Activated naive CD8-positive, alpha-beta T cell treated with anti-CD3 and anti-CD28 coated beads, Interleukin-2, amount 50 U/mL, for 24 hours (primary cell): ENCODE measurements around the gene DIO1.
A peak's percentile ranks its signal among the peaks of the same experiment; 100 is the strongest.

Source experiments
- ATAC-seq: fragments of 150-1000 bp; cut with Tn5 transposase; one replicate; pipeline ENCODE4 v1.10.0; 2021
- DNase-seq: peaks from one replicate; pipeline ENCODE4 v3.0.0; 2021
- H3K27ac Mint-ChIP-seq: one replicate; pipeline ENCODE4 v1.8.0; 2021; ENCODE audit warnings: mild to moderate bottlenecking, mixed read lengths
- H3K27me3 Mint-ChIP-seq: one replicate; pipeline ENCODE4 v1.8.0; 2021; ENCODE audit warnings: mixed read lengths
- H3K36me3 Mint-ChIP-seq: one replicate; pipeline ENCODE4 v1.8.0; 2021; ENCODE audit warnings: low read depth, mixed read lengths
- H3K4me1 Mint-ChIP-seq: one replicate; pipeline ENCODE4 v1.8.0; 2021; ENCODE audit warnings: mixed read lengths
- H3K4me3 Mint-ChIP-seq: one replicate; pipeline ENCODE4 v1.8.0; 2021; ENCODE audit warnings: mild to moderate bottlenecking, moderate library complexity, mixed read lengths
- H3K9me3 Mint-ChIP-seq: one replicate; pipeline ENCODE4 v1.8.0; 2021; ENCODE audit warnings: mixed read lengths

DIO1 gene

DNA sequence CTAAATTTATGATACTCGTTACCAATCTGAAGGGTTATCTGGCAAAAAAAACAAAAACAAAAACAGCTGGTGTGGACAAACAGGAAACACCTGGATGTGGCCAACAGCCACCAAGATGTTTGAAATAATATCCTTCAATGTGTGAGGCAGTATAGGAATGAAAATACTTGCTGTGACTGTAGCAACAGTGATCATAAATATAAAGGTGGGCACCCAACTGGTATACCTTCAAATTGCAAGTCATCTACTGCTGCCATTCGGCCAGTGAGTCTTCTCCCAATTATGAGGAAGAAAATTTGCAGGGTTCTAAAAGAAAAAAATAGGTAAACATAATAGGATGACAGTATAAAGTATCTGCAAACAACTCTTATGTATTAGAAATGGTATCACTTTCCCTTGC is 5.3 kb upstream of the DIO1 start:
- DNase-seq (no peak), ATAC-seq (no peak)
- Mint-ChIP-seq H3K36me3 (peaks cover 3% of the 10 kb centered on the region), H3K4me3 (peak overlapping the region; percentile 96), H3K27me3 (no peaks in the 10 kb centered on the region), H3K4me1 (peaks cover 39% of the 10 kb centered on the region), H3K27ac (peak overlapping the region; percentile 97), H3K9me3 (no peaks in the 10 kb centered on the region)

DNA sequence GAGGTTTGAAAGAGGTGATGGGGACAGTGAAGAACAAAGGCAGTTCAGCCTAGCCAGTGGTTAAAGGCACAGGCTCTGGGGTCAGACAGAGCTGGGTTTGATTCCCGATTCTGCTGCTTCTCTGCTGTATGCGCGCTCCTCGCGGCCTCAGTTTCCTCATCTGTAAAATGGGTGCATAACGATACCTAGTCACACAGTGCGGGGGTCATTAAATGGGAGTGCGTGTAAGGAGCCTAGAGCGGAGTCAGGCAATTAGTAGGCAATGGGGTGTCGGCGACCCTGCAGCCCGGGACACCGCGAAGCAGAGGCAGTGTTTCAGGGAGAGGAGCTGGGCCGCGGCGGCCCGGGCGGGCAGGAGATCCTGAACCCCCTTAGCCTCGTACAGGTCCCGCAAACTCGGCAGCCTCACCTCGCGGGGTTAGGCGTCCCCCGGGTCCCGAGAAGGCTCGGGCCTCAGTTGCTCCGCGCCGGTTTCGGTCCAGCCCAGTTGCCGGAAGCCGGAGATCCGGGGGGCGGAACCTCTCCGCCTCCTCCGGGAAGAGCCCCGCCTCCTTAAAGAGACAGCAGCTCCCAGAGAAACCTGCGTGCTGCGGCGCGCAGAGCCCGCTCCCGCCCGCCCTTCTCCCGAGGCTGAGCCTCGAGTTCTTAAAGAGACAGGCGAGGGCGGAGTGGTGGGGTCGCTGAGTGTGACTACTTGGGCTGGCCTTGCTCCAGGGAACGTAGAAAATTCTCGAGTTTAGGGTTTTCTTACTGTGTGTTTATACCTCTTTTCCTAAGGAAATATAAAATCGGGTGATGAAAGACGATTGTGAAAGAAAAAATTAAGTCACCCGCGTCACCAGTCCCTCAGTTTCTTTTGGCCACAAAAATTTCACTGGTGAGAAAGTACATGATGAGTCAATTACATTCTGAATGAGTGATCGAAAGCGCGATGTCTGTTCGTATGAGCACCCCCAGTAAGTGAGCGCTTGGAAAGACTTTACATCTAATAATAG is 4.4 kb upstream of the DIO1 start, which contains the start of gene YIPF1:
Gene YIPF1, minus strand, starts transcription at position 494 of the 995 bp plus-strand sequence. CDS start 860 bp downstream, outside the sequence.
- Mint-ChIP-seq H3K4me1 (peaks cover 43% of the 10 kb centered on the region), H3K27me3 (no peaks in the 10 kb centered on the region), H3K9me3 (no peaks in the 10 kb centered on the region), H3K27ac (peak within 1 kb of the TSS; percentile 97), H3K36me3 (peaks cover 3% of the 10 kb centered on the region), H3K4me3 (peak within 1 kb of the TSS; percentile 96)
- ATAC-seq (peak; percentile 89), DNase-seq (peak; percentile 85)

DNA sequence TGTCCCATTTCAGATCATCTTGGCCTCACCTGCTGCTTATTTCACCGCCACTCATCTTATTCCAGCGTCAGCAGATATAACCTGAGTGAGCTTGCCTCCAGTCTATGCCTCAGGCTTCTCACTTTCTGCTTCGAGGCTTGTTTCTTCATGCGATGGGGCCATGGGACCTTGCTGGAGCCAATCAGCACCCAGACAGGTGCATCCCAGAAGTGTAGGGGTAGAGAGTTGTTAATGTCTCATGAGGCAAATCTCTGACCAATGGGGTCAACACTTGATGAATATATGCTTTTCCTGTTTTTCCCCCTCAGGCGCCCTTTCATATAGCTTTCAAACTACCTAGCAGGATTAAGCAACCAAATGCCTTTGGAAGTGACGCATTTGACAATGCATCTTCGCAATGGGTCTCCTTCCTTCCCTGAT is 3.5 kb upstream of the DIO1 start:
- Mint-ChIP-seq H3K4me3 (peak overlapping the region; percentile 96), H3K27me3 (peaks cover 3% of the 10 kb centered on the region), H3K9me3 (no peaks in the 10 kb centered on the region), H3K36me3 (peaks cover 3% of the 10 kb centered on the region), H3K4me1 (peaks cover 43% of the 10 kb centered on the region), H3K27ac (peak overlapping the region; percentile 97)
- ATAC-seq (no peak), DNase-seq (peak; percentile 20)

DNA sequence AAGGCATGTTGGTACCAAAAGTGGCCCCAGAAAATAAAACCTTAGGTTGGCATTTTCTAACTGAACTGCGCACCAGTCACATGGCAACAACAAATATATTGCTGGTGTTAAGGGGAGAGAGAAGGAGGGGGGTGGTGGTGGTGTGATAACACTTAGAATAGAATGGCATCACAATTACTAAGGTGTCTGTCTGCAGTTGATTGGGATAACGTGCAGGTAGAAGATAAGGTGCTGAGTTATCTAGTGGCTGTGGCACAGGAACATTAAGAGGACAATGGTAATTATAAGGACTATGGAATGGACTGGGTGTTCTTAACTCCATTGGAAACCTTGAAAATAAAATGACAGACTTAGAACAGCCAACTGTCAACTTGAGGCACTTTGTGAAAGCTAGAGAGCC is 3.0 kb upstream of the DIO1 start:
- no peak for ATAC-seq
- peak overlapping the region; percentile 96 for H3K4me3 Mint-ChIP-seq

DNA sequence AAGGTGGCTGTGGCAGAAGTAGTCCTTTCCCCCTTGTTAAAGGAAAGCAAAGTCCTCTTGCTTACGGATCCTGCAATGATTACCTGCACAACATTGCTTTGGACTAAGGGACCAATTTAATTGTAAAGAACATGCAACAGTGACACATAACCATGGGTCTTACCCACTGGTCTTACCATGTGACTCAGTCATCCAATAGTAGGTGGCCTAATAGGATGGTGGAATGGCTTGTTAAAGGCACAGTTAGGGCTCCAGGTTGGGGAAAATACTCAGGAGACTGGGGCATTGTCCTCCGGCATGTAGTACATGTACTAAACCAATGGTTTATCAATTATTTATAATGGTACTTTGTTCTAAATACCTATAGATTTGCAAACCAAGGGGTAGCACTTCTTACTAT is 2.3 kb upstream of the DIO1 start:
- Mint-ChIP-seq H3K4me1 (peaks cover 43% of the 10 kb centered on the region), H3K27ac (no peak overlapping the region), H3K9me3 (no peaks in the 10 kb centered on the region), H3K36me3 (peaks cover 3% of the 10 kb centered on the region), H3K4me3 (no peak overlapping the region), H3K27me3 (peaks cover 7% of the 10 kb centered on the region)
- no peak for ATAC-seq
- no peak for DNase-seq

More for the DNA sequence above, 3.0 kb upstream of the DIO1 start:
- no peak for DNase-seq
- no peak overlapping the region for H3K27ac Mint-ChIP-seq
- H3K36me3 Mint-ChIP-seq, result peaks cover 3% of the 10 kb centered on the region
- no peaks in the 10 kb centered on the region for H3K9me3 Mint-ChIP-seq
- peaks cover 7% of the 10 kb centered on the region for H3K27me3 Mint-ChIP-seq
- H3K4me1 Mint-ChIP-seq, result peaks cover 43% of the 10 kb centered on the region

GRCh38 chr1:53892911-53893310 is 1.1 kb upstream of the DIO1 start:
- H3K27me3 Mint-ChIP-seq, result peaks cover 7% of the 10 kb centered on the region
- ATAC-seq, result no peak
- H3K27ac Mint-ChIP-seq, result no peak overlapping the region
- H3K4me3 Mint-ChIP-seq, result no peak overlapping the region
- no peaks in the 10 kb centered on the region for H3K36me3 Mint-ChIP-seq
- no peak for DNase-seq
- H3K9me3 Mint-ChIP-seq, result no peaks in the 10 kb centered on the region
- H3K4me1 Mint-ChIP-seq, result peaks cover 41% of the 10 kb centered on the region

GRCh38 chr1:53894644-53895043 is 657 bp downstream of the DIO1 start:
- H3K4me1 Mint-ChIP-seq, result peaks cover 30% of the 10 kb centered on the region

DNA sequence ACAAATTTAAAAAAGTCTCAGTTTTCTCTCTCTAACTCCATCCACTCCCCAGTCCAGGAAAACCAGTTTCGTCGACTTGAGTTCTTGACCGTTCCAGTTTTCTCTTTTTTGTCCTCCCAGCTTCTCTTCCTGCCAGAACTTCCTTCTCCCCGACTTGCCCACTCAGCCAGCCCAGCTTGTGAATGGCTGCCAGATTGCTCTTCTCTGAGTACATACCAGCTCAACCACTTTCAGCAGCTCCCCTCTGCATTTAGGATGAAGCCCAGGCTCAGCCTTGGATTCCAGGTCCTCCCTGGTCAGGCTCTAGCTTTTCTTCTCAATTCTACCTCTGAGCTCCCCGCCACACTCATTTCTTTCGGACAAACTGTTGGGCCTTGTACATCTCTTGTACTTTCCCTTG is 1.4 kb downstream of the DIO1 start:
- Mint-ChIP-seq H3K9me3 (no peaks in the 10 kb centered on the region), H3K27me3 (peaks cover 7% of the 10 kb centered on the region), H3K4me1 (peaks cover 24% of the 10 kb centered on the region), H3K27ac (no peak overlapping the region), H3K4me3 (no peak overlapping the region), H3K36me3 (no peaks in the 10 kb centered on the region)
- ATAC-seq (no peak), DNase-seq (no peak)

More at GRCh38 chr1:53894644-53895043, 657 bp downstream of the DIO1 start:
- Mint-ChIP-seq H3K36me3 (no peaks in the 10 kb centered on the region), H3K27ac (no peak overlapping the region), H3K27me3 (peaks cover 7% of the 10 kb centered on the region), H3K9me3 (no peaks in the 10 kb centered on the region), H3K4me3 (no peak overlapping the region)
- no peak for DNase-seq
- no peak for ATAC-seq

DNA sequence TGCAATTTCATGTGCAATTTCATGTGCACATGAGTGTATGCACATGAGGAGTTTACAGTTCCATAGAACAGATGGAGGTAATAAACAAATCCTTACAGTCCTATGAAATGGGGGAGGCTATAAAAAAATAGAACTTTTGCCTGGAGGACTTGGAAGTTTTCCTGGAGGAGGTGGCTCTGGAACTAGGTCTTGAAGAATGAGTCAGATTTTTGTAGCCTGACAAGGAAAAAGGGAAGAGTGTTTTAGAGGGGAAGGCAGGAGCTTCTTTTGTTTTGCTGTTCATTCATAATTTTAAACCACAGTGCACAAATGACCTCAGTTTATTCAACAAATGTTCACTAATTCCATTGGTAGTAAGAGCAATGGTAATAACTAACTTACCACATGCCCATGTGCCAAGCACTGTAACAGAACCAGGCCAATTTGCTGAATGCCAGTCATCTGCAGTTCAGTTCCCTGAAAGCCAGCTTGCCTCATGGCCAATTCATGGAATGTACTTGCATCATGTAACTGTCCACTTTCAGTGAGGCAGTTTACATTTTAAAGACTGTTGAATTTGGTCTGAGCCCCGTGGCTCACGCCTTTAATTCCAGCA is 2.7 kb downstream of the DIO1 start:
- no peaks in the 10 kb centered on the region for H3K36me3 Mint-ChIP-seq
- H3K27ac Mint-ChIP-seq, result no peak overlapping the region
- H3K9me3 Mint-ChIP-seq, result no peaks in the 10 kb centered on the region
- DNase-seq (no peak), ATAC-seq (no peak)
- peaks cover 7% of the 10 kb centered on the region for H3K27me3 Mint-ChIP-seq
- H3K4me3 Mint-ChIP-seq, result no peak overlapping the region
- H3K4me1 Mint-ChIP-seq, result peaks cover 13% of the 10 kb centered on the region

DNA sequence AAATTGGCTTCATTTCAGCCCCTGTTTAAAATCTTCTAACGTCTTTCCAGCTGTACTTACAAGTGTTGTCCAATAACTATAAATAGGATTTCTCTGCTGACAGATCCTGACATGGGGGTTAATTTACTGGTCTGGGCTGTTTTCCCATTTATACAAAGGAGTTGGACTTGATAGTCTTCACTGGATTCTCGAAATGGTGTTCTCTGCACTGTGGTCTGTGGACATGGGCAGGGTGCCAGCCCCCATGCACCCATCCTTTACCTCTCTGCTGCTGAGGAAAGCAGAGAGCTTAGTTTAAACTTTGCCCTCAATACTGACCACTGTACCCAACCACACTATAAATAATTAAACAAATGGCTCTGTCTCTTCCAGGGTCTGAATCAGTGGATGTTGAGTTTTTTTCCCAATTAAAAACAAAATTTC is 5.2 kb downstream of the DIO1 start:
- DNase-seq, result no peak
- Mint-ChIP-seq H3K9me3 (no peaks in the 10 kb centered on the region), H3K4me1 (peaks cover 2% of the 10 kb centered on the region), H3K27me3 (peaks cover 7% of the 10 kb centered on the region), H3K27ac (no peak overlapping the region), H3K4me3 (no peak overlapping the region), H3K36me3 (no peaks in the 10 kb centered on the region)
- no peak for ATAC-seq

DNA sequence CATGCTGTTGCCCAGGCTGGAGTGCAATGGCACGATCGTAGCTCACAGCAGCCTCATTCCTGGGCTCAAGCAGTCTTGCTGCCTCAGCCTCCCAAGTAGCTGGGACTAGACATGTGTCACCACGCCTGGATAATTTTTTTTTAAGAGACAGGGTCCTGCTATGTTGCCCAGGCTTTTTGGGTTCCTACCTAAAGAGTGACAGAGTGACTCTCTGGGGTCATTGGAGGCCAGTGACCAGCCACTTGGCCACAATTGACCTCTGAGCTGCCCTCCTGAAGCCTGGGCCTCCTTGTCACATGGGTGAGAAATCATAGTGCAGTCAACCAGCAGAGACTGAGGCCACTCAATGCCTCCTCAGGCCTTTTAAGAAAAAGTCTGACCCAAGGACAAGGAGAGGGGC is 5.7 kb downstream of the DIO1 start:
- Mint-ChIP-seq H3K27me3 (peaks cover 7% of the 10 kb centered on the region), H3K9me3 (no peaks in the 10 kb centered on the region), H3K36me3 (no peaks in the 10 kb centered on the region), H3K4me1 (peaks cover 2% of the 10 kb centered on the region), H3K4me3 (no peak overlapping the region), H3K27ac (no peak overlapping the region)
- no peak for ATAC-seq
- no peak for DNase-seq

GRCh38 chr1:53902235-53903138 is 8.5 kb downstream of the DIO1 start:
- peaks cover 2% of the 10 kb centered on the region for H3K4me1 Mint-ChIP-seq
- H3K27ac Mint-ChIP-seq, result no peak overlapping the region

DNA sequence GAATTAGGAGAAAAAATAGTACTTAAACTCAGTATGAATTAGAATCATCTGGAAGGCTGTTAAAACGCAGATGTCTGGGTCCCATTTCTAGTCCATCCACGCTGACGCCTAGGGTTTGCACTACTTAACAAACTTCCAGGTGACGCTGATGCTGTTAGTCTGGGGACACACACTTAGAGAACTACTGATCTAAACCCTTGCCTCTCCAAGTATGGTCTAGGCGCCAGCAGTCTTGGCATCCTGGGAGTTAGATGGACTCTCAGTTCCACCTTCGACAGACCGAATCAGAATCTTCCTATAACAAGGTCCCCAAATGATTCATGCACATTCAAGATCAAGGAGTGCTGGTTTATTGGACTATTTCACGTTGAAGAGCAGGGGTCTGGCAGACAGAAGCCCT is 11.5 kb downstream of the DIO1 start:
- no peak overlapping the region for H3K4me3 Mint-ChIP-seq
- ATAC-seq (no peak), DNase-seq (no peak)
- no peaks in the 10 kb centered on the region for H3K27me3 Mint-ChIP-seq
- H3K9me3 Mint-ChIP-seq, result no peaks in the 10 kb centered on the region
- no peak overlapping the region for H3K27ac Mint-ChIP-seq
- no peaks in the 10 kb centered on the region for H3K36me3 Mint-ChIP-seq
- peaks cover 2% of the 10 kb centered on the region for H3K4me1 Mint-ChIP-seq

More at GRCh38 chr1:53902235-53903138, 8.5 kb downstream of the DIO1 start:
- DNase-seq (no peak), ATAC-seq (no peak)
- H3K4me3 Mint-ChIP-seq, result no peak overlapping the region
- no peaks in the 10 kb centered on the region for H3K27me3 Mint-ChIP-seq
- H3K36me3 Mint-ChIP-seq, result no peaks in the 10 kb centered on the region
- no peaks in the 10 kb centered on the region for H3K9me3 Mint-ChIP-seq

- no peaks in the 10 kb centered on the region for H3K9me3 Mint-ChIP-seq
- H3K27me3 Mint-ChIP-seq, result no peaks in the 10 kb centered on the region
- DNase-seq, result no peak
- no peaks in the 10 kb centered on the region for H3K36me3 Mint-ChIP-seq
- H3K4me1 Mint-ChIP-seq, result peaks cover under 1% of the 10 kb centered on the region
- H3K27ac Mint-ChIP-seq, result no peak overlapping the region
- H3K4me3 Mint-ChIP-seq, result no peak overlapping the region
- no peak for ATAC-seq
Measured at GRCh38 chr1:53906121-53906520, 12.1 kb downstream of the DIO1 start.
